ENCODE data around the gene MTHFD2L.

Gene MTHFD2L

GRCh38 chr4:74133786-74134499, 24.0 kb upstream of the MTHFD2L start:
- DNase-seq: no peak

GRCh38 chr4:74134500-74134852, 23.4 kb upstream of the MTHFD2L start:
- DNase-seq: no peak

- no peak for DNase-seq
Measured at GRCh38 chr4:74146581-74147129, 11.3 kb upstream of the MTHFD2L start.

GRCh38 chr4:74148205-74148604, 9.7 kb upstream of the MTHFD2L start:
- no peak for DNase-seq

- no peak for DNase-seq
Measured at GRCh38 chr4:74152836-74153235, 5.1 kb upstream of the MTHFD2L start.

GRCh38 chr4:74156521-74156920, 1.4 kb upstream of the MTHFD2L start:
- DNase-seq: no peak

- no peak for DNase-seq
Measured at GRCh38 chr4:74157154-74157553, 764 bp upstream of the MTHFD2L start.

GRCh38 chr4:74158466-74159142, 686 bp downstream of the MTHFD2L start:
- no peak for DNase-seq

GRCh38 chr4:74159143-74159709, 1.3 kb downstream of the MTHFD2L start:
- no peak for DNase-seq

GRCh38 chr4:74161666-74162450, 3.9 kb downstream of the MTHFD2L start:
- DNase-seq: no peak

- no peak for DNase-seq
Measured at GRCh38 chr4:74166135-74166534, 8.2 kb downstream of the MTHFD2L start.

- DNase-seq: no peak
Measured at GRCh38 chr4:74166818-74167217, 8.9 kb downstream of the MTHFD2L start.

GRCh38 chr4:74167585-74167984, 9.7 kb downstream of the MTHFD2L start:
- no peak for DNase-seq

- no peak for DNase-seq
Measured at GRCh38 chr4:74168841-74169240, 10.9 kb downstream of the MTHFD2L start.

- no peak for DNase-seq
Measured at GRCh38 chr4:74173321-74173720, 15.4 kb downstream of the MTHFD2L start.

GRCh38 chr4:74174421-74174820, 16.5 kb downstream of the MTHFD2L start:
- DNase-seq: no peak

GRCh38 chr4:74174941-74175340, 17.0 kb downstream of the MTHFD2L start:
- no peak for DNase-seq

GRCh38 chr4:74175379-74175778, 17.5 kb downstream of the MTHFD2L start:
- no peak for DNase-seq

GRCh38 chr4:74178798-74179197, 20.9 kb downstream of the MTHFD2L start:
- DNase-seq: no peak

- DNase-seq: no peak
Measured at GRCh38 chr4:74181219-74181618, 23.3 kb downstream of the MTHFD2L start.

- no peak for DNase-seq
Measured at GRCh38 chr4:74188912-74189311, 31.0 kb downstream of the MTHFD2L start.

- DNase-seq: no peak
Measured at GRCh38 chr4:74189331-74190043, 31.6 kb downstream of the MTHFD2L start.

- no peak for DNase-seq
Measured at GRCh38 chr4:74190332-74190731, 32.4 kb downstream of the MTHFD2L start.

All from activated CD4-positive, alpha-beta T cell treated with anti-CD3 and anti-CD28 coated beads for 1 hour (primary cell).